H7 (cell line): Measurements from ENCODE around the gene SUPT4H1. TPM values are rescaled to one million over a fixed set of nuclear protein-coding genes. Genes with fewer than 3 reads are reported as not detected.

Experiments
- DNase-seq: peaks from one replicate; pipeline ENCODE4 v3.0.0; 2012
- H3K27me3 ChIP-seq: 2 replicates; pipeline ENCODE4 v1.6.0; 2011; ENCODE audit warnings: mild to moderate bottlenecking, low read length; ENCODE audit not compliant: control insufficient read depth, insufficient read depth
- H3K36me3 ChIP-seq: replicated peaks from 2 replicates; pipeline ENCODE4 v1.5.1; 2011; ENCODE audit warnings: low read length; ENCODE audit not compliant: control insufficient read depth, insufficient read depth
- H3K4me3 ChIP-seq: 2 replicates; pipeline ENCODE4 v1.5.1; 2011; ENCODE audit warnings: low read depth, mild to moderate bottlenecking, control low read depth, low read length, moderate library complexity; ENCODE audit not compliant: insufficient read depth
- total RNA-seq: library from RNA; depleted of rRNA; stranded (reverse); fragments of >200 nt; shearing (Covaris generic); gene quantifications from 2 replicates; pipeline ENCODE4 v1.2.3, GENCODE V29; 2014

The SUPT4H1 gene
- total RNA-seq, 1 experiment from 2014 or later = 91.6 TPM

DNA sequence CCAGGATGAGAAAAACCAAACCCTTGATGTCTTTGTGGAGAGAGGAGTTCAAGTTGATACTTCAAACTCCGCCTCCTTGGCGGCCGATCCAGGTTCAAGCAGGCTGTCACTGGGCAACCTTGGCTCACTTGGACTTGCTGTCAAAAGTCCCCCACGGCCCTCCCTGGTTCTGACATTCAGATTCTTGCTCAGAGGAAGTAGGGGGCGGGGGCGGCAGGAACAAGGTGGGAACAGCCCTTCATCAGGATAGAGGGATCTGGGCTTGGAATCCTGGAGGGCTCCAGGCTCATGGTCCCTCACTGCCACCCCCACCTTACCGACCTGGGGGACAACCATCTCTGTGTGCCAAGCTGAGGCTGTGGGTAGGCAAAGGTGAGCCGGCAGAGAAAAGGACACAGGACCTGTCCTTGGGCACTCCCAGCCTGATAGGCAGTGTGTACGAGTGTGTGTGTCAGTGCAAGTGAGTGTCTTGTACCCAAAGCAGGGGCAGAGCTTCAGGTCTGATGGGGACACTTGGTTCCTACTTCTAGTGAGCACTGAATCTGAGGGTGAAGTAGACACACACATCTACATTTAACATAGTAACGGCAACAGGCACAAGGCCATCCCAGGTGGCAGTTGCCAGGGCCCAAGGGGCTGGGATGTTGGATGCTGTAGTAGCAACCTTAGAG is 16.8 kb downstream of the SUPT4H1 start:
- DNase-seq = no peak
- H3K4me3 ChIP-seq = no peak overlapping the region
- H3K27me3 ChIP-seq = no peaks in the 10 kb centered on the region
- peaks cover 5% of the 10 kb centered on the region for H3K36me3 ChIP-seq

DNA sequence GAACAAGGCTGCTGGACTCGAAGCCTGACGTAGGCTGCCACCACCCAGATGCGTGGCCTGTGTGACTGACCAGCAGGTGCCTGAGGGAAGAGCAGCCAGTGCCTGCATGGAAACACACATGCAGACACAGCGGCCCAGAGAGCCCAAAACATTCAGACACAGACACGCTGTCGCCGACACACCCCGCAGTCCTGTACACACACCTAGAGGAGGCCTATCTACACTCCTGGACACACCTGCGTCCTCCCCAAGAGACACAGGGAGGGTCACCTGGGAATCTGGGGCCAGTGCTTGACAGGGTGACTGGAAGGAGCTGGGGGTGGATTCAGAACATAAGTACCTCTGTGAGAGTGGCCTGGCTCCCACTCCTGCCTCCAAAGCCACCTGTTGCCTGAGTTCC is 17.3 kb downstream of the SUPT4H1 start:
- DNase-seq = no peak
- Histone ChIP-seq H3K4me3 (no peak overlapping the region), H3K36me3 (peaks cover 7% of the 10 kb centered on the region), H3K27me3 (no peaks in the 10 kb centered on the region)

DNA sequence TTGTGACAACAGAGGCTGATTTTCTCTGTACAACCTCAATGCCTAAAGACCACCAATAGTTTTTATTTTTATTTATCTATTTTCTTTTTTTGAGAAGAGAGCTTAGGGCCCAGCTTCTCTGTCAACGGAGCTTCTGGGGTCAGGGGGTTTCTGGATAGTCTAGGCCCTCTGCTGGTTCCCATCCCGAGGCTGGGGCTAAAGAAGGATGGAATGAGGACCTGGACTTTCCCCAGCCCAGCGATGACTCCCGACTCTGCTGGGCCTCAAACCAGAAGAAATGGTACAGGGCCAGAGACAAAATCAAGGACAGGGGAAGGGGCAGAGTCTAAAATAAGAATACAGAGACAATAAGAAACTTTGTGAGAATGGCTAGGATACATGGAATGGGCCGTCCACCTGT is 17.7 kb downstream of the SUPT4H1 start:
- Histone ChIP-seq H3K36me3 (peaks cover 7% of the 10 kb centered on the region), H3K4me3 (no peak overlapping the region), H3K27me3 (no peaks in the 10 kb centered on the region)
- no peak for DNase-seq

DNA sequence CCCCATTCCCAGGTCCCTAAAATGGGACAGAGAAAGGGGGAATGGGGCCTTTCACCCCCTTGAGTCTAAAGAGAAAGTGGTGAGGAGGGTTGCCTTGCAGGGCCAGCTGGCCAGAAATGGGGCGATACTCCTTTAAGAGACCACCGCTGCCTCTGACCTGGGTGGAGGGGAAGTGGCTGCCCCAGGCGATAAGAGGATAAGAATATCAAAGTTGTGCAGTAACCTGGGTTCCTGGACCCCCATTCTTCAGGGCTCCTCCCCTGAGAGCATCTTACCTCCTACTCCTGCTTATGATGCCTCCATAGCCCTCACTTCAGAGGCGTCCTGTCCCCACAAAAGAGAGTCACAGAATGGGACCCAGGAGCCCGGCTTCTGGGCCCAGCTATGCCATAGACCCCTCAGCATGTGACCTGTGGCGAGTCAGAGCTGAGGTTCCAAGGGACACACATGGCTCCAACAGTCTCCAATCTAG is 18.2 kb downstream of the SUPT4H1 start:
- Histone ChIP-seq H3K27me3 (no peaks in the 10 kb centered on the region), H3K36me3 (peaks cover 7% of the 10 kb centered on the region), H3K4me3 (no peak overlapping the region)
- no peak for DNase-seq

DNA sequence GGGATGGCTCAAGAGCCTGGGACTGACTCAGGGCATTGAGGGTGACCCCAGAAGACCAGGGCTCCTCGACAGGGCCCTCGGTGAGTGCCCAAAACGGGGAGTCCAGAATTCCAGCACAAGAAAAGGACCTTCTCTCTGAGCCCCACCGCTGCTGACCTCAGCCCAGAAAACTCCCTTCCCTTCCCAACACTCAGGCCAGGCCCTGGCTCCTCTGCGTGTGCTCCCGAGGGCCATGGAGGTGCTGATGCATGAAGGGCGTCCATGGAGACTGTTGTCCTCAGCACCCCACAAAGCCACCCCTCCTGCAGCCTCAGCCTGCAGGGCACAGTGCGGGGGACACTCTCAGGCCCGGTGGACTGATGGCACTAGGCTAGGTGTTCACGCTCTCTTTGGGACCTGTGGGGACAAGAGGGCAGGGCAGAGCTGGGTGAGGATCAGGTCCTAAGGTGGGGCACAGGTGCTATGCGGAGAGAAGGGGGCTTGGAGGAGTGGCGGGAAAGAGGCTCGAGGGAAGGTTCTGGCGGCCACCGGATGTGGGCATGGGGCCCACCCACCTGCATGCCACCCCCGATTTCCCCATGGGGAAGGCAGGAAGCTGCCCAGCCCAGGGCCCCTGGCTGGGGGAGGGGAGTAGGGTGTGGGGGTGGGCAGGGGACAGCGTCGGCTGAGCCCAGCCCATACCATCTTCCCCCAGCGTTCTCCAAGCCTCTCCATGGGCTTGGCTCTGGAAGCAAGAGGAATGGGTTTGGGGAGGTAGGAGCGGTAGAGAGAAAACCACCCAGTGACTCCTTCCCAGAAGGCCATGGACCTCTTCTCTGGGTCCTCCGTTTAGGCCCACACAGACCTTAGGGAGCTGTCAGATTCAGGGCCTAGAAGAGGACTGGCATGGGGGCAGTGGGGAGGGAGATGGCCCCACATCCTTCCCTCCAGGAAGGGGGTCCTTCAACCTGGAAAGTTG is 18.9 kb downstream of the SUPT4H1 start:
- H3K36me3 ChIP-seq = peaks cover 7% of the 10 kb centered on the region
- H3K27me3 ChIP-seq = no peaks in the 10 kb centered on the region
- H3K4me3 ChIP-seq = no peak overlapping the region
- DNase-seq = peak; percentile 48

DNA sequence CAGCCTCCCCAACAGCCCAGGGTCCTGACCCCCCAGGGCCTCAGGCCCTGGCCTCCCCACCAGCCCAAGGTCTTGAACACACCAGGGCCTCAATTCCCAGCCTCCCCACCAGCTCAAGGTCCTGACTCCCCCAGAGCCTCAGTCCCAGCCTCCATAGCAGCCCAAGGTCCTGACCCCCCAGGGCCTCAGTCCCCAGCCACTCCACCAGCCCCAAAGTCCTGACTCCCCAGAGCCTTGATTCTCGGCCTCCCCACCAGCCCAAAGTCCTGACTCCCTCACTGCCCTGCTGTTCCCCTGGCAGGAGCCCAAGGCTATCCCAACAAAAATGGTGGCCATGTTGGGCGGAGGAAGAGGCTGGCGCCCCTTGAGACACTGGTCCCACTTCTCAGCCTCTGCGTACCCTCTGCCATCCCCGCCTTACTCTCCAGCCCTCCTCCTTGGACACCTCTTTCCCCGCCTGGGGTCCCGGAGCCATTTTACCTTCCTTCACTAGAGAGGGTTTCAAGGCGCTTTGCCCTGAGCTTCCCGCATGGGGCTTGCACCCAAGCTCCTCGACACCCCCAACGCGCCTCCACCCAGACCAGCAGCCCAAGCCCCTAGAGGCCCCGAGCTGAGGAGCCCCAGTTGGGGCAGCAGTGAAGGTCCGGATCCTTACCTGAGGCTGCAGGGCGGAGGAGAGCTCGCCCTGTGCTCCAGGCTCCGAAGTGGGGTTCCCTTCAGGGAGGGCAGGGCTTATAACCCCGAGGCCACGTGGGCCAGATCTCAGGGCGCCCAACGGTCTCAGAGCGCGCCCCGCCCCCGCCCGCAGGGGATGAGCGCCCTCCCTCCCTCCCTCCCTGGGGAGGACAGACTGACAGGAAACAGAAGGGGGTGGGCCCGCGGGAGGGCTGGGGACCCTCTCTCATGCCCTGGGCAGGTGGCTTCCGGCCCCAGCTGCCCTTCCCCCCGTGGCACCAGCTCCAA is 19.9 kb downstream of the SUPT4H1 start:
- Histone ChIP-seq H3K4me3 (peak overlapping the region; percentile 50), H3K36me3 (peaks cover 7% of the 10 kb centered on the region), H3K27me3 (no peaks in the 10 kb centered on the region)
- DNase-seq = peak; percentile 50

DNA sequence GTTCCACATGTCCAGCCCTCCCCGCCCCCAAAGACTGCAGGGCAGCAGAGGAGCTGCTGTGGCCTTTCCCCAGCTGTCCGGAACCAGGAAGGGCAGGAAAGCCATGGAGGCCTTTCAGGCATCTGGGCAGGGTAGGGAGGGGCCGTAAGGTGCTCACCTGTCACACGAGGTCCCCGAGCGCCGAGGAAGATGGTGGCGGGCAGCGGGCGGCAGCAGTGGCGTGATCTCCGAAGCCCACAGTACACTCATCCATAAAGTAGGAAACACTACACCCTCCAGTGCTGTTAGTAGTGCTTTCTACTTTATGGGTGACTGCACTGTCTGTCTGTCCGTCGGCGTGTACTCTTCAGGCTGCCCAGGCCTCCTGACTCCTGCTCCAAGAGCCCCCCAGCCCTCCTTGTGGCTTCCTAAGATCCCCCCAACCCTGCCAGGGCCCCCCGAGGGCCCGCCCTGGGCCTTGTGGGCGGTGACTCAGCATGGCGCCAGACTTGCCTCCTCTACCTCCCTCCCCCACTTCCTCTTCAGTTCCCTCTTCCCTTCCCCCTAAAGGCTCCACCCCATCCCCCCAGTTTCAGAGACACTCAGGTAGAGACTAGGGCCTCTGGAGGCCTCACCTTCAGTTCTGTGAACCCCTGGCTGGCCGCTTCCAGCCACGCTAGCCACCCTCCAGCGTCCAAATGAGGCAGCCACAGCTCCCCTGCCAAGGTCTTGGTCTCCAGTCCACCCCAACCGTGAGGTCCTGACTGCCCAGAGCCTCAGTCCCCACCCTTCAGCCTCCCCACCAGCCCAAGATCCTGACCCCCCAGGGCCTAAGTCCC is 20.8 kb downstream of the SUPT4H1 start:
- H3K4me3 ChIP-seq = peak overlapping the region; percentile 50
- DNase-seq = peak; percentile 62
- no peaks in the 10 kb centered on the region for H3K27me3 ChIP-seq
- peaks cover 7% of the 10 kb centered on the region for H3K36me3 ChIP-seq

DNA sequence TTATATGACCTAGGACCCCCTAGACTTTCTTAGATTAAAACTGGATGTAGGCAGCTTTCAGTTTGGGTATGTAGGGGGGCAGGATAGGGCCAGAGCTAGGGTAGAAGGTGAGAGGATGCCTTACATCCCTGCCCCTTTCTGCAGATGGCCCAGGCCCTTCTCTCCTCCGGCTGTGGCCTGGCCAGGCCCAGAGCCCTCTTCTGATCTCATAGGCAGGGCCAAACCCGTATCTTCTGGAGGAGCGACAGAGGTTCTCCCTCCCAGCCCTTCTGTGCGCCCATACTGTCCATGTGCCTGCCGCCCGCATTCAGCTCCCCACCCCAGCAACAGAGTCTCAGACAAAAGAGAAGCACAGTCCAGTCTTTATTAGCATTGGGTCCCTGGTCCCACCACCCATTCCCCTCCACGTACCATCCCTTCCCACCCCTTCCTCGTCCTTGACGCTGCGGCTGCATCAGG is 21.4 kb downstream of the SUPT4H1 start:
- Histone ChIP-seq H3K4me3 (peak overlapping the region; percentile 50), H3K27me3 (no peaks in the 10 kb centered on the region), H3K36me3 (peaks cover 7% of the 10 kb centered on the region)
- DNase-seq = peak; percentile 15

DNA sequence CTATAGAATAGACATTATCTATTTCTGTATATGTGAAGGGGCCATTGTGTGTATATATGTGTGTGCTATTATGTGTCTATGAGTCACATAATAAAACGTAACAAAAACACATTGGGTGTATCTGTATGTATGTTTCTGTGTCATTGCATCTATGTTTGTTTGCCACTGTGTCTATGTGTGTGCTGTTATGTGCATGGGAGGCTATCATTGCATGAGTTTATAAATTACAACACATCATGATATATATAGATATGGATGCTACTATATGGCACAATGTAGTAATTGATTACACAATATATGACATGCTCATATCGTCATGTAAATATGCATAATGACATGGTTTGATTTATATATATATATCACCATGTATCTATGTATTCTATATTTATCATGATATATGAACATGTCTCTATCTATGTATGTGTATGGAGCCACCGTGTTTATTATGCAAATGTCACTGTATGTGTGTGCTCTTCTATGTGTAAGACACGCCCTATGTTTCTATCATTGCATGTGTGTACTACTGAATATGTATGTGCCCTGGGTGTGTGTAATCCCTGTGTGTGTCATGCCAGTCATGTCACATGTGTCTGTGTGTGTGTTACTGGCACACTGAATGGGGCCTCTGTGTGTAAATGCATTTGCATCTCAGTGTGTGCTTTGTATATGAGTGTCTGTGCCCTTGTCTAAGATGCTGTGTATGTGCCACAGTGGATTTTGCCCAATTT is 22.0 kb downstream of the SUPT4H1 start:
- peaks cover 2% of the 10 kb centered on the region for H3K27me3 ChIP-seq
- no peak for DNase-seq
- H3K4me3 ChIP-seq = peak overlapping the region; percentile 50; the same call in 1 of the 2 replicates
- H3K36me3 ChIP-seq = peaks cover 7% of the 10 kb centered on the region

DNA sequence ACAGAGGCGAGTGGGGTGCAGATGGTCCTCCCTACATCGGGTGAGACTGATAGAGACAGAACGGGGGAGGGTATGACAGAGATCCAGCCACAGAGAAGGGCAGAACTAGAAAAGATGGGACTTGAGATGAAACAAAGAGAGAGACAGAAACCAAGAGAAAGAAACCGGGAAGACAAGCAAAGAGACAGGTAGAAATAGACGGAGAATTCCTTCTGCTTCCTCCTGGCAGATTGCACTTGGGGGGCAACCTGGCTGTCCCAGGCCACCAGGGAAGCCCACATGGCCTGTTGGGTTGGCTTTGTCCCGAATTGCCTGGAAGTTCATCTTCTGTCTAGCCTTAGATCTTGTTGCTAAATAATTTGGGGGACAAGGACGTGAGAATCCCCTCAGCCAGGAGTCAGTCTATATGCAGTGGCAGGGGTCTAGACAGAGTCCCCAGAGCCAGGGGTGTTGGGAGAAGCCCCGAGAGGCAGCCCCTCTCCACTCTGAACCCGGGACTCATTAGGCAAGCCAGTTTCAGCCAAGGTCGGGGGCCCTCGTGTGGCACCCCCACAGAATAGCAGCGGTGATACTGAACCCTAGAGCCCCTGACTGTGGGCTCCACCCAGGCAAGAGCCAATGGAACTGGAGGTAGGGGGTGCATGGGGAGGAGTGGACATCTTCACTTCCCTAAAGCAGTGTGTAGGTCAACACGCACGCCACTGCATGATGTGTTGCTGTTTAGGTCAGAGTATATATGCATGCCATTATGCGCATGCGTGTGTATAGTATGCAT is 22.8 kb downstream of the SUPT4H1 start:
- no peak overlapping the region for H3K4me3 ChIP-seq
- peak; percentile 84 for DNase-seq

DNA sequence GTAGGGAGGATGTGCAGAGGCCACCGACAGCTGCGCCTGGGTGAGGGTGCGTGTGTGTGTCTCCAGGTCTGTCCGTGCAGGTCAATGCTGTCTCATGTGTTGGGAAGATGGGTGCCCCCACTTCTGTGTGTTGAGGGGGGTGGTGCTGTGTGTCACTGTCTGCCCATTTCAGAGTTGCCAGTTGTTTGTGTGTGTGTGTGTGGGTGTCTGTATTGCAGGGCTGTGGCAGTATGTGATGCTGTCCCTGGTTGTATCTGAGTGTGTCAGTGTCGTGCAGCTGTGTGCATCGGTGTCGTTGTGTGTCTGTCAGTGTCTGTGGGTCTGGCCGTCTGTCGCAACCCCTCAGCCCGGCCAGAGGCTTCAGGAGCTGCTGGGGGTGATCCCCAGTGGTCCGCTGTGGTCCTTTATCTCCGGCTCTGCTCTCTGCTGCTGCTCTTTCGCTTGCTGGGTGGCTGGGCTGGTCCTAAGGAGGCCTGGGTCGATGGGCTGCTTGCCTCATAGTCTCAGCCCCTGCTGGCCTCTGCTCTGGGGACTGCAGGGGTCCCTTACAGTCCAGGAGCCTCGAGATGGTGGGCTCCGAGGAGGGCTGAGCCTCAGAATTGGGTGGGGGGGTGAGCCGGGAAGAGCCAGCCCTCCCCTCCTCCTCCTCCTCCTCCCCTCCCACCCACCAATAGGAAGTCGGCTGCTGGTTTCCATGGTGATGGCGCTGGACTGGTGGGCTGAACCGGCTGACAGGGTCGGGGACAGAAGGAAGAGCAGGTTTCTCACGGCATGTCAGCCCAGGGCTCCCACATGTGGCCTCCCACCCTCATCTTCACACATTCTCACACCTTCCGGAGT is 23.6 kb downstream of the SUPT4H1 start, which contains the start of gene TSPOAP1:
TSS of gene TSPOAP1 (minus strand) at position 601 of the 840 bp plus-strand sequence. CDS start 875 bp downstream, outside the sequence.
- Histone ChIP-seq H3K4me3 (no peak within 1 kb of the TSS), H3K27me3 (peaks cover 16% of the 10 kb centered on the region), H3K36me3 (peaks cover 7% of the 10 kb centered on the region)
- DNase-seq = peak; percentile 94

More for the DNA sequence above, 22.8 kb downstream of the SUPT4H1 start:
- Histone ChIP-seq H3K27me3 (peaks cover 8% of the 10 kb centered on the region), H3K36me3 (peaks cover 7% of the 10 kb centered on the region)
